ENCODE data around the gene ASAP2.

DNA sequence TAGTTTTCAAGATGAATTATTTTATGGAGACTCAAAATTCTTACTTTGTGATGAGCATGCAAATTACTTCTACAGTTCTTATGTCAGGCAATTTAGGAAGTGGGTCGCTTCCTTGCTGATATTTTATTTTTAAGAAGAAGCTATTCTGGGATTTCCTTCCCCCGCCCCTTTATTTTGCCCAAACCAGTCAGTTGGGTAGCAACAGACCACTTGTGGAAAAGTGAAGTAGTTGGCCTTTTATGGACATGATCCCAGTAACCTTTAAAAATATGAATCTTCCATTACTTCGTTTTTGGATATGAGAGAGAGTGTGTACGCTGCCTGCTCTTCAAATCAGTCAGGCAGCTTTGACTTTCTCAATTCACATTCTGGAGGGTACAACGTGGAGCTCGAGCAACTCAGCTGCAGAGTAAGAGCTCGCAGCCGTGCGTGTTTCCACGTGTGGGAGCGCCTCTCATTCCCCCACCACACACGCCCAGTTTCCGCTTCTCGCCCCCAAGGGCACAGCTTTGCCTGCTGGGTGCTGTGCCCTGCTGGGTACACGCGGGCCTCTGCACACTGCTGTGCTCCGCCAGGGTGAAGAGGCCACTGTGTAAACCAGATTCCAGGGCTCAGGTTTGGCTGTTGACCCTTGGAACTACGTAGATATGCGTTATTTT lies 124.1 kb downstream of the ASAP2 start:
- TF ChIP-seq CTCF (conservative IDR thresholded peaks at IDR 0.05; ENCODE audit: low read depth, low read length), result no peak
- TF ChIP-seq EZH2 (IDR thresholded peaks at IDR 0.05; ENCODE audit: low read length, unreplicated experiment), result no peak
